GM12878 (cell line): Measurements from ENCODE around the gene RSPO4. TPM values are rescaled to one million over a fixed set of nuclear protein-coding genes. Genes with fewer than 3 reads are reported as not detected.

Experiments used
- ATAC-seq: fragments of 200-7000 bp; cut with Tn5 transposase; 3 replicates; pipeline ENCODE4 v1.9.1; 2020; ENCODE audit warnings: mild to moderate bottlenecking, moderate library complexity
- BruUV-seq: library from RNA; stranded (reverse); fragments of 400-500 nt; replicated peaks from 2 replicates; lab custom pipeline; 2021; lab: Mats Ljungman, UMichigan
- CTCF ChIA-PET: fragments of 300-600 bp; sonication (Branson Sonifier 250); formaldehyde crosslinking; extraction: SDS; loops from one replicate; lab custom pipeline; 2021; ENCODE audit warnings: inconsistent platforms; lab: Yijun Ruan, JAX
- POLR2A ChIA-PET: fragments of 350-600 bp; formaldehyde crosslinking; extraction: SDS; loops from one replicate; lab custom pipeline; 2021; ENCODE audit warnings: inconsistent platforms; lab: Charles Lee
- RAD21 ChIA-PET: fragments of 300-600 bp; sonication (Branson Sonifier 250); formaldehyde crosslinking; loops from one replicate; lab custom pipeline; 2023; ENCODE audit warnings: antibody characterized with exemption; ENCODE audit not compliant: unreplicated experiment; lab: Charles Lee
- SMC1A ChIA-PET: fragments of 300-600 bp; sonication (Branson Sonifier 250); formaldehyde crosslinking; loops from one replicate; lab custom pipeline; 2023; ENCODE audit not compliant: unreplicated experiment, uncharacterized antibody; lab: Charles Lee
- DNase-seq: peaks from one replicate; pipeline ENCODE4 v3.0.0-alpha.2; 2011; ENCODE audit warnings: low read depth, low spot score
- FAIRE-seq: peaks from 3 replicates; lab custom pipeline; 2011; peaks lifted over from hg19 to GRCh38; lab: Jason Lieb, UNC
- H2AFZ ChIP-seq: 2 replicates; pipeline ENCODE4 v1.6.0; 2011; ENCODE audit warnings: low read depth, low read length, control low read depth; ENCODE audit not compliant: control insufficient read depth
- H3K27ac ChIP-seq: 2 replicates; pipeline ENCODE4 v1.5.1; 2011; ENCODE audit warnings: control low read depth; ENCODE audit not compliant: control insufficient read depth, insufficient read depth
- H3K27me3 ChIP-seq, 2 experiments: replicated peaks in 1 of 2; 2 replicates each; pipeline versions ENCODE4 v1.6.0 to v1.6.1; 2011; ENCODE audit warnings: low read length in 1 of 2; ENCODE audit not compliant: control insufficient read depth in 2 of 2, insufficient read depth in 2 of 2
- H3K36me3 ChIP-seq, 2 experiments: 2 replicates each; pipeline ENCODE4 v1.5.1; 2011; ENCODE audit warnings: low read length in 1 of 2; ENCODE audit not compliant: control insufficient read depth in 2 of 2, insufficient read depth in 2 of 2
- H3K4me1 ChIP-seq: 2 replicates; pipeline ENCODE4 v1.6.1; 2011; ENCODE audit warnings: mild to moderate bottlenecking, low read length, moderate library complexity, mixed read lengths; ENCODE audit not compliant: control insufficient read depth, insufficient read depth
- H3K4me2 ChIP-seq: 2 replicates; pipeline ENCODE4 v1.6.0; 2011; ENCODE audit warnings: control low read depth; ENCODE audit not compliant: control insufficient read depth, insufficient read depth
- H3K4me3 ChIP-seq: fragments of 200-600 bp; sonication (generic); 2 replicates; pipeline ENCODE4 v1.5.1; 2016
- H3K79me2 ChIP-seq: 2 replicates; pipeline ENCODE4 v1.6.0; 2011; ENCODE audit warnings: low read length; ENCODE audit not compliant: control insufficient read depth, insufficient read depth
- H3K9ac ChIP-seq: 2 replicates; pipeline ENCODE4 v1.8.0; 2011; ENCODE audit warnings: low read length, control low read depth, mixed read lengths; ENCODE audit not compliant: control insufficient read depth, insufficient read depth
- H3K9me3 ChIP-seq: replicated peaks from 3 replicates; pipeline ENCODE4 v1.5.1; 2011; ENCODE audit warnings: mild to moderate bottlenecking, low read length; ENCODE audit not compliant: control insufficient read depth, insufficient read depth
- H4K20me1 ChIP-seq: 2 replicates; pipeline ENCODE4 v1.6.0; 2011; ENCODE audit not compliant: control insufficient read depth, insufficient read depth
- BHLHE40 ChIP-seq, 2 experiments: fragments of 450-650 bp in 1 of 2; IDR thresholded peaks; 2 replicates each; pipeline ENCODE4 v1.6.1; 2011 to 2017; ENCODE audit warnings: low read depth in 2 of 2, borderline replicate concordance in 1 of 2, improper control_type of control experiment in 1 of 2, low read length in 1 of 2, mild to moderate bottlenecking in 1 of 2
- DPF2 ChIP-seq: fragments of 450-650 bp; IDR thresholded peaks from 2 replicates; pipeline ENCODE4 v1.6.1; 2017; ENCODE audit warnings: mild to moderate bottlenecking
- E4F1 ChIP-seq: fragments of 450-650 bp; IDR thresholded peaks from 2 replicates; pipeline ENCODE4 v1.6.1; 2018; ENCODE audit warnings: borderline replicate concordance, mild to moderate bottlenecking; ENCODE audit not compliant: partially characterized antibody
- EZH2 ChIP-seq: IDR thresholded peaks from 2 replicates; pipeline ENCODE4 v1.6.1; 2012; ENCODE audit warnings: low read depth, mild to moderate bottlenecking, control low read depth, inconsistent platforms, low read length, borderline replicate concordance; ENCODE audit not compliant: control insufficient read depth
- IKZF1 ChIP-seq: fragments of 450-650 bp; conservative IDR thresholded peaks from 2 replicates; pipeline ENCODE4 v1.6.1; 2017; ENCODE audit warnings: antibody characterized with exemption, mild to moderate bottlenecking
- MEF2B ChIP-seq: fragments of 450-650 bp; IDR thresholded peaks from 2 replicates; pipeline ENCODE4 v1.6.1; 2018; ENCODE audit warnings: mild to moderate bottlenecking, moderate library complexity; ENCODE audit not compliant: partially characterized antibody, poor library complexity, severe bottlenecking
- RAD51 ChIP-seq: fragments of 450-650 bp; IDR thresholded peaks from 2 replicates; pipeline ENCODE4 v1.6.1; 2016; ENCODE audit warnings: moderate library complexity, mild to moderate bottlenecking, inconsistent platforms
- SMAD5 ChIP-seq: IDR thresholded peaks from 2 replicates; pipeline ENCODE4 v1.6.1; 2016; ENCODE audit warnings: antibody characterized with exemption, low read depth
- USF1 ChIP-seq: IDR thresholded peaks from 2 replicates; pipeline ENCODE4 v1.6.1; 2011; ENCODE audit warnings: borderline replicate concordance, low read depth, mild to moderate bottlenecking, moderate library complexity, mixed read lengths, low read length; ENCODE audit not compliant: insufficient read depth; ENCODE audit errors: extremely low read length
- WGBS: methylation state at CpG from one replicate; pipeline ENCODE4 v1.1.6; 2016; ENCODE audit warnings: low lambda C conversion rate; ENCODE audit not compliant: insufficient replicate concordance, insufficient coverage; ENCODE audit errors: missing lambda C conversion rate; 5-methylcytosine and 5-hydroxymethylcytosine counted together
- in situ Hi-C: fragments of 300-500 bp; cut with MboI; formaldehyde crosslinking; loops from 9 replicates; pipeline ENCODE4 v1.14.3; 2018; ENCODE audit warnings: mixed read lengths
- intact Hi-C: fragments of 100-400 bp; cut with micrococcal nuclease; formaldehyde crosslinking; loops from one replicate; pipeline ENCODE4 v1.14.2; 2022; ENCODE audit not compliant: unreplicated experiment
- polyA plus RNA-seq, 11 experiments: library from polyadenylated mRNA; depleted of rRNA in 4 of 11; unstranded in 6 of 11; stranded (reverse) in 5 of 11; fragments of >200 nt; fragmentation: Nextera tagmentation in 4 of 11; fragmentation: Illumina TruSeq in 1 of 11; extraction: Ambion mirVana in 4 of 11; extraction: Trizol in 1 of 11; gene quantifications; 1 replicate in 1 of 11; 2 replicates in 10 of 11; pipeline versions ENCODE4 v1.2.1 to v1.2.3, GENCODE V29; 2011 to 2016; ENCODE audit warnings: inconsistent platforms in 2 of 11, missing spikeins in 2 of 11, low read depth in 1 of 11
- total RNA-seq, 4 experiments: library from RNA; depleted of rRNA in 3 of 4; stranded (reverse); fragments of >200 nt in 3 of 4; fragmentation: Illumina TruSeq in 1 of 4; extraction: Trizol in 1 of 4; gene quantifications; 2 replicates each; pipeline versions ENCODE4 v1.2.1 to v1.2.3, GENCODE V29; 2013 to 2021

The RSPO4 gene
- total and polyA plus RNA-seq, 10 of the 15 experiments (the other 5 are each of a cell fraction or from before 2014, with no cell fraction given): 0.06 TPM; not detected in 9

- Histone ChIP-seq H3K36me3 (no peaks in the 10 kb centered on the region), H3K27ac (no peak overlapping the region), H3K9ac (no peak overlapping the region), H3K27me3 (no peaks in the 10 kb centered on the region; a peak in 1 of 4 replicates), H2AFZ (no peak overlapping the region), H4K20me1 (no peaks in the 10 kb centered on the region), H3K9me3 (no peaks in the 10 kb centered on the region; the same call in 2 of the 3 replicates), H3K4me3 (no peak overlapping the region), H3K79me2 (no peaks in the 10 kb centered on the region), H3K4me2 (no peak overlapping the region), H3K4me1 (peaks cover 4% of the 10 kb centered on the region; the same call in 1 of the 2 replicates)
- FAIRE-seq (no peak), DNase-seq (no peak), ATAC-seq (peak; percentile 46)
- ChIA-PET RAD21 (no interaction called here), CTCF (interaction anchor here (0.7 kb wide), 1 partner anchor 64 kb away, joined by 4 read pairs; no protein-coding TSS in a partner anchor), SMC1A (no interaction called here), POLR2A (no interaction called here)
- BruUV-seq: no TSS peak
- intact Hi-C loops (no loop called here), in situ Hi-C loops (no loop called here)
- 9% methylated on average over 6 of the region's 6 CpGs for WGBS
- TF ChIP-seq DPF2: no peak
- TF ChIP-seq IKZF1: 0 out of 2 replicates have a peak, but pooled peaks have one; percentile 14
- TF ChIP-seq BHLHE40 (IDR thresholded peaks at IDR 0.05; ENCODE audit: borderline replicate concordance in 1 of 2, low read depth in 2 of 2, low read length in 1 of 2): peak in 1 of 2 experiments; percentile 68; a peak in 2 of 4 replicates
- TF ChIP-seq USF1: peak; percentile 47
- no peak for TF ChIP-seq E4F1
- TF ChIP-seq SMAD5: no peak
- TF ChIP-seq RAD51: peak; percentile 91
- TF ChIP-seq EZH2: no peak
- no peak for TF ChIP-seq MEF2B
These were observed 31.8 kb upstream of the RSPO4 start for GRCh38 chr20:1033751-1034414.
